HFF-Myc (cell line): ENCODE data around the gene ITIH4.

Source experiments
- DNase-seq: peaks from one replicate; pipeline ENCODE4 v3.0.0-alpha.2; 2011; ENCODE audit warnings: low read depth; ENCODE audit errors: extremely low read depth
- H3K4me3 ChIP-seq: replicated peaks from 2 replicates; pipeline ENCODE4 v1.5.1; 2011; ENCODE audit warnings: low read depth, mild to moderate bottlenecking, control low read depth, low read length
- TF ChIP-seq, protein P1 (sequence below): IDR thresholded peaks from 2 replicates; pipeline ENCODE4 v1.5.1; 2012; ENCODE audit warnings: mild to moderate bottlenecking, low read depth, low read length, control low read depth; ENCODE audit errors: missing control alignments

ITIH4 gene

DNA sequence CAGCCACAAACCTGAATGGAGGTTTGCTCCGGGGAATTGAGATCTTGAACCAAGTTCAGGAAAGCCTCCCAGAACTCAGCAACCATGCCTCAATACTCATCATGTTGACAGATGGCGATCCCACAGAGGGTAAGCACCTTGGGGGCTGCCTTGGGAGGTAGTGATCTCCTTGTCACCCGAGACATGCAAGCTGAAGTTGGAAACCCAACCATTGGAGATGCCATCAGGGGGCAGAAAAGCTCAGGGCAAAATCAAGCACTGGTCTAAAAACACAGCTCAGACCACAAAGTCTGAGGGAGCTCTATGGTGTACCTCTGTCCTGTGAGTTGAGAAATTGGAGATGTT, 47.3 kb downstream of the ITIH4 start:
- TF ChIP-seq, protein P1, sequence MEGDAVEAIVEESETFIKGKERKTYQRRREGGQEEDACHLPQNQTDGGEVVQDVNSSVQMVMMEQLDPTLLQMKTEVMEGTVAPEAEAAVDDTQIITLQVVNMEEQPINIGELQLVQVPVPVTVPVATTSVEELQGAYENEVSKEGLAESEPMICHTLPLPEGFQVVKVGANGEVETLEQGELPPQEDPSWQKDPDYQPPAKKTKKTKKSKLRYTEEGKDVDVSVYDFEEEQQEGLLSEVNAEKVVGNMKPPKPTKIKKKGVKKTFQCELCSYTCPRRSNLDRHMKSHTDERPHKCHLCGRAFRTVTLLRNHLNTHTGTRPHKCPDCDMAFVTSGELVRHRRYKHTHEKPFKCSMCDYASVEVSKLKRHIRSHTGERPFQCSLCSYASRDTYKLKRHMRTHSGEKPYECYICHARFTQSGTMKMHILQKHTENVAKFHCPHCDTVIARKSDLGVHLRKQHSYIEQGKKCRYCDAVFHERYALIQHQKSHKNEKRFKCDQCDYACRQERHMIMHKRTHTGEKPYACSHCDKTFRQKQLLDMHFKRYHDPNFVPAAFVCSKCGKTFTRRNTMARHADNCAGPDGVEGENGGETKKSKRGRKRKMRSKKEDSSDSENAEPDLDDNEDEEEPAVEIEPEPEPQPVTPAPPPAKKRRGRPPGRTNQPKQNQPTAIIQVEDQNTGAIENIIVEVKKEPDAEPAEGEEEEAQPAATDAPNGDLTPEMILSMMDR: no peak
- no peak for DNase-seq
- H3K4me3 ChIP-seq: no peak overlapping the region

DNA sequence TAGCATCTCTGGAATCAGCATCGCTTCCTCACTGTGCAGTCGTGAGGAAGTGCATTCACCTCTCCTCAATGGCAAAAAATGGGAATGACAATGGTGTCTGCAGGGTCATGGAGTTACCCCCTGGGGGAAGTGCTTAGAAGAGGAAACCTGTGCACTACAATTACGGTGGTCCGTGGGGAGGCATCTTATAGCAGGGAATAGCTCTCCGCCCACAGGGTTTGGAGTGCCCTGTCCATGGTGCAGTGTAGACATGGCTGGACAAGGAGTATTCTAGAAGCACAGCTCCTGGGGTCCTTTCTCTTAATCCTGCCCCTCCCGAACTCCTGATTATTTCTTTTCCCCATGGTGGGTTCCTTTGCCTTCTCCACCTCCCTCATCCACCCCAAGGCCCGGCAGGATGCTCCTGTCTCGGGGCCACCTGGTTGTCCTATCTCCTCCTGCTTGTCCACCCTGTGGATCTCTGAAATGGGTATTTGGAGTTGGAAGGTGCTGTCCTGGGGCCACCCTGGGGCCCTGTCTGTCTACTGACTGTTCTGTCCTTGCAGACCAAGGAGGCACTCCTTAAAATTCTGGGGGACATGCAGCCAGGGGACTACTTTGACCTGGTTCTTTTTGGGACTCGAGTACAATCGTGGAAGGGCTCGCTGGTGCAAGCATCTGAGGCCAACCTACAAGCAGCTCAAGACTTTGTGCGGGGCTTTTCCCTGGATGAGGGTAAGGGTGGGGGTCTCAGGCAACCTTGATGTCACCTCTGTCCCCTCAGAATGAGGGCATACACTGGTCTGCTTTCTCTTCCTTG, 47.9 kb downstream of the ITIH4 start:
- no peak for DNase-seq
- TF ChIP-seq, protein P1: no peak

DNA sequence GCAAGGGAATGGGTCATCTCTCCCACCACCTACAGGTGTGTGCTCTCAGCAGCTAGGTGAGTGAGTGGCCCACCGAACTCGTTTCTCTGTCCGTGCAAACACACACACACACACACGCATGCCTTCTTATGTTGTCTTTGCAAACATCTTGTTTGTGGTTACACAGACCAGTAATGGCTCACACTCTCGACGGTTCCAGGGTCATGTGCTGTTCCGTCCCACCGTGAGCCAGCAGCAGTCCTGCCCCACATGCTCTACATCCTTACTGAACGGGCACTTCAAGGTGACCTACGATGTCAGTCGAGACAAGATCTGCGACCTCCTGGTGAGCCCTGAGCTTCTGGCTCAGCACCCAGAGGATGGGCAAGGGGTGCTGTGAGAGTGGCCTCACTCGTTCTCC, 48.7 kb downstream of the ITIH4 start:
- TF ChIP-seq, protein P1: no peak
- DNase-seq: no peak
- no peak overlapping the region for H3K4me3 ChIP-seq

More for the DNA sequence above, 47.9 kb downstream of the ITIH4 start:
- H3K4me3 ChIP-seq: no peak overlapping the region

DNA sequence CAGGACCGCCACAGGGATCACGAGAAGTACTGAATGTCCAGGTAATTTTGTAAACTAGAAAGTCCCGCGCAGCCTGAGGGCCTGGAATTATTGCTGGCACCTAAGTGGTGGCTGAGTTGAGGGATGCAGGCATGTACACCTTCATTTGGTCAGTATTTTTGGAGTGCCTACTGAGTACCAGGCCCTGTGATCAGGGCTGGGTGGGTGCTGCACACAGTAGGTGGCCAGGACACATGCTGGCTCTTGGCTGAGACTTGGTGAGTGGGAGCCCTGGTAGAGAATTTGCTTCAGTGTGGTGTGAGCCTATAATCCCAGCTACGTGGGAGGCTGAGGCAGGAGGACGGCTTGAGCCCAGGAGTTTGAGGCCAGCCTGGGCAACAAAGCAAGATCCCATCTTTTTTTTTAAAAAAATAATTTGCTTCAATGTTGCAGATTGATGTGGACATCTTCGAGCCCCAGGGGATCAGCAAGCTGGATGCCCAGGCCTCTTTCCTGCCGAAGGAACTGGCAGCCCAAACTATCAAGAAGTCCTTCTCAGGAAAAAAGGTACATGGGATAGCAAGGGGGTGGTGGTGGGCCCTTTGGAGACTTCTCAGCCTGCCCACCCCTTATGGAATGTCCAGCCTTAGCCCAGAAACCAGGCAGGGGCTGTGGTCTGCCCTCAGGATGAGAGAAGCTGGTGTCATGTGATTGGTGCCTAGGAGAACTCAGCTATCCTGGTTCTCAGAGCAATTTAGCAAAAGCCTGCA, 50.5 kb downstream of the ITIH4 start:
- no peak overlapping the region for H3K4me3 ChIP-seq
- TF ChIP-seq, protein P1: no peak

DNA sequence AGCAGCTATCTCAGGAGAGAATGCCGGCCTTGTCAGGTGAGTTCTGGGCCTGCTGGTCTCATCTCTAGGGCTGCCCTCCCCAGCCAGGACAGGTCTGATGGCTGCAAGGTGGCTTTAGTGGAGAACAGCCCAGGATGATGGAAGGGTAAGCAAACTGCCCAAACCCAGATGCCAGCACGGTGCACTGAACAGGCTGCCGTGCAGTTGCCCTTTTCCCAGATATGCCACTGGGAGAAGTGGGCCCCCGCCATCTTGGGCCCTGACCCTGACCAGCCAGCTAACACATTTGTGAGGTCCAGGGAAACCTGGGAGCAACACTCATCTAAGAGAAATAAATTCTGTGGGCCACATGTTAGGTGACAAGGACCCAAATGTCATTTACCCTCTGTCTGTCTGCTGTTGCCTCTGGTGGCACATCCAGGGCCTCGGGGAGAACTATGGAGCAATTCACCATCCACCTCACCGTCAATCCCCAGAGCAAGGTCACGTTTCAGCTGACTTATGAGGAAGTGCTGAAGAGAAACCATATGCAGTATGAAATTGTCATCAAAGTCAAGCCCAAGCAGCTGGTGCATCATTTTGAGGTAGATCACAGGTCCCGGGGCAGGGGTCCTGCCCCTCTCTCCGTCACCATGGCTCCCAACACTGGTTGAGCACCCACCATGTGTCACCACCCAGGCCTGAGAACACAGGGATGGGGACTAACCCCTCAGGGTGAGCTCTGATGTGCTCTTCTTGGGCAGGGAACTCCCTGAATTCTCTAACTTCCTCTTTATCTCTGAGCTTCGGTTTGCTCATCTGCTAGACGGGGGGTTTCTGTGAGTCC, 51.2 kb downstream of the ITIH4 start:
- DNase-seq: no peak
- H3K4me3 ChIP-seq: no peak overlapping the region
- TF ChIP-seq, protein P1: no peak

More for the DNA sequence above, 50.5 kb downstream of the ITIH4 start:
- no peak for DNase-seq

DNA sequence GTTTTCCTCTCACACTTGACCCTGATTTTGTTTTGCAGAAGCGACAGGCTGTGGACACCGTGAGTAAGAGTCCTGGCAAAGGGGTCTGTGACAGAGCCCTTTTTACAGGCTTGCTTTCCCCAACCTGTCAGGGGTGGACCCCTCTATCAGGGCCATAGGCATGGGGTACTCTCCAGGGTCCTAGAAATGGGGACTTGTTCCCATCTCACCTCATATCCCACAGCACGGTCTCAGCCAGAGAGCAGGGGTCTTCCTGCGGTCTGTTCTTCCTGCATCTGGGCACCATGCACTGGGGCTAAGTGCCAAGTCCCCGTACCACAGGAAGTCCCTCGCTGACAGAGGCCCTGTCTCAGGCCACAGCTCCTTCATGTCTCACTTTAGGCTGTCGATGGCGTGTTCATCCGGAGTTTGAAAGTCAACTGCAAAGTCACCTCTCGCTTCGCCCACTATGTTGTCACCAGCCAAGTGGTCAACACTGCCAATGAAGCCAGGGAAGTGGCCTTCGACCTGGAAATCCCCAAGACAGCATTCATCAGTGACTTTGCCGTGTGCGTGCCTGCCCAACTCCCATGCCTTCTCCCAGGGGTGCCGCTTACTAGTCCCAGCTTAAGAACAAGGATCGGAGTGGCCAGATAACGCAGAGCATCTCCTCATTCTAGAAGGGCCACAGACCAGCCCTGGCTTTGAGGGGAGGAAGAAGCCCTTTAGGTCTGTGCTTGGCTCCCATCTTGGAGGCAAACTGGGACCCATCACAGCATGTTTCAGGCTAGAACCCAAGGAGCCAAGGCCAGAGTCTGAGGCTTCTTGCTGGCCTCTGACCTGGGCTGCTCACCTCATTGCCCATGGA, 52.3 kb downstream of the ITIH4 start:
- TF ChIP-seq, protein P1: no peak
- no peak for DNase-seq
- H3K4me3 ChIP-seq: no peak overlapping the region
